HG02870 (cell line): ENCODE measurements around the gene ZNF248.
"Not testable (repeated sequence)": the region's sequence is repeated elsewhere in the genome, so short reads cannot be mapped to it uniquely, and the experiment has no call there.

Experiments
- ATAC-seq: cut with Tn5 transposase; IDR thresholded peaks from one replicate; pipeline ENCODE4 v1.9.1; 2021; ENCODE audit warnings: mild to moderate bottlenecking, moderate library complexity; ENCODE audit not compliant: unreplicated experiment

ZNF248 gene

GRCh38 chr10:37748170-37748569 lies 109.2 kb downstream of the ZNF248 start:
- no peak for ATAC-seq

DNA sequence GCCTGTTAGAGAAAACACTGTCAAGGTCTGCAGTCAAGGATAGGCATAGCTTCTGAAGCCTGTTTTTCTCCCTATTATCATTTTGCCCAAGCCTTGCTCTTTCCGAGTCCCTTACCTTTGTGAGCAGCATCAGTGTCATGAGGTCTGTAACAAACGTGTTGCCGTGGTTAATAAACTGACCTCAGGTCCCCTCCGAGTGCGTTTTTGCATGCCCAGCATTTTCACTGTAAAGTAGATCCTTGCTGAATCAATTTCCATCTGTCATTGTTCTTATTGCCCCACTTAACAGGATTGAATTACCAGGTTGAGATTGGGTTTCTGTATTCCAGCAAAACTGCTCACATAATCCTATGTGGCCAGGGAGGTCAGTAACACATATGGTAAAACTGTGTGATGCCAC lies 110.3 kb downstream of the ZNF248 start:
- ATAC-seq, result no peak

- ATAC-seq, result no peak
Measured at GRCh38 chr10:37741831-37742230, 115.6 kb downstream of the ZNF248 start.

DNA sequence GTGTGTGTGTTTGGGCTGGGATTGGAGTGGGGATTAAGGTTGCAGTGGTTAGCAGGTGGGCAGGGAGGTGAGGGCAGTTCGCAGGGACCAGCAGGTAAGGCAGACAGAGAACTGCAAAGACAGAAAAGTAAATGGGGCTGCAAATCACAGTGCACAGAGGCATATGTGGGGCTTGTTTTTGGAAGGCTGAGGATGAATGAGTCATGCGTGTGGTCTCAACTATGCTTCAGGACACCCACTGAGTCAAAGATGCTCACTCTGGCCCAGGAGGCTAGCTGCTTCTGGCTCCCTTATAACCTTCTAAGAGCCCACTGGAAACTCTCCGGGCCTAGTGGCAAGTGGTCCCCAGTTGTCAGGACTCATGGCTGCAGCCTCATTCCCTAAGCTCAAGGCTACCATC lies 118.2 kb downstream of the ZNF248 start:
- no peak for ATAC-seq

DNA sequence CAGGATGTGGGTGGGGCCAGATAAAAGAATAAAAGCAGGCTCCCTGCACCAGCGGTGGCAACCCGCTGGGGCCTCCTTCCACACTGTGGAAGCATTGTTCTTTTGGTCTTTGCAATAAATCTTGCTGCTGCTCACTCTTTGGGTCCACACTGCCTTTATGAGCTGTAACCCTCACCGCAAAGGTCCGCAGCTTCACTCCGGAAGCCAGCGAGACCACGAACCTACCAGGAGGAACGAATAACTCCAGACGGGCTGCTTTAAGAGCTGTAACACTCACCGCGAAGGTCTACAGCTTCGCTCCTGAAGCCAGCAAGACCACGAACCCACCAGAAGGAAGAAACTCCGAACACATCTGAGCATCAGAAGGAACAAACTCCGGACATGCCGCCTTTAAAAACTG lies 119.2 kb downstream of the ZNF248 start:
- ATAC-seq, result not testable (repeated sequence)

- ATAC-seq, result no peak
Measured at GRCh38 chr10:37737336-37737735, 120.1 kb downstream of the ZNF248 start.

GRCh38 chr10:37736120-37736519 lies 121.3 kb downstream of the ZNF248 start:
- ATAC-seq, result no peak

DNA sequence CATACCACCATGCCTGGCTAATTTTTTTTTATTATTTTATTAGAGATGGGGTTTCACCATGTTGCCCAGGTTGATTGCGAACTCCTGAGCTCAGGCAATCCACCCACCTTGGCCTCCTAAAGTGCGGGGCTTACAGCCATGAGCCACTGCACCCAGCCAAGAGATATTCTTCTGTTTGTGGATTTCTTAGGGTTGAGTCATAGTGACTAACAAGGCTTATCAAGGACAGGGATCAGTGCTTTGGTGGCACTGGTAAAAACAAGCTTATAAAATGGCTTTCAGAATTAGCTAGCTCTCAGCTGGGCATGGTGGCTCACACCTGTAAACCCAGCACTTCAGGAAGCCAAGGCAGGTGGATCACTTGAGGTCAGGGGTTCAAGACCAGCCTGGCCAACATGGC lies 122.4 kb downstream of the ZNF248 start:
- ATAC-seq, result no peak
